NCI-H2196 treated with DMSO at 0.1 percent for 48 hours (cell line): Measurements from ENCODE around the gene UBE2E1.

Experiments
- DNase-seq: peaks from one replicate; lab custom pipeline; 2025; ENCODE audit not compliant: unreplicated experiment; lab: John Stamatoyannopoulos, UW

Gene UBE2E1

GRCh38 chr3:23805633-23806533 lies at the start of gene UBE2E1:
UBE2E1 (plus strand) TSS chr3:23805955; CDS start chr3:23807270, 1,315 bp downstream.
- DNase-seq = no peak

- DNase-seq = no peak
These were observed 49.4 kb upstream of the UBE2E1 start for GRCh38 chr3:23756206-23756840.

GRCh38 chr3:23758253-23758838 lies 47.4 kb upstream of the UBE2E1 start:
- no peak for DNase-seq

DNA sequence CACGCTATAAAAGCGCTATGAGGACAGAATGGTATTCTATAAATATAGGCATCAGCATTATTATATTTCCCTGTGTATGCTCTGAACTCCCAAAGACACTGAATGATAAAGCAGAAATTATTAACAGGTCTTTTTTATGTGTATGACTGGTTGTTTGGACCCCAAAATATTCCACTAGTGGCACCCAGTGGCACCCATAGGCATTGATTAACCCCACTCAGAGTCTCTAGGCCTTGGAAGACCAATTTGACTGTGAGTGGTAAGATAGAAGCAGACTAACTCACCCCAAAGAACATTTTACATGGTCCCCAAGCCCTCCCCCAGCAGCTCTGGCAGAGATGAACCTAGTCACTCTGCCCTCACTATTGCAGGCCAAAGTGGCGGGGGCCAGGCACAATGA lies 45.4 kb upstream of the UBE2E1 start:
- DNase-seq = no peak

- DNase-seq = no peak
These were observed 44.8 kb upstream of the UBE2E1 start for GRCh38 chr3:23760871-23761373.

- no peak for DNase-seq
These were observed 44.3 kb upstream of the UBE2E1 start for GRCh38 chr3:23761440-23761896.

DNA sequence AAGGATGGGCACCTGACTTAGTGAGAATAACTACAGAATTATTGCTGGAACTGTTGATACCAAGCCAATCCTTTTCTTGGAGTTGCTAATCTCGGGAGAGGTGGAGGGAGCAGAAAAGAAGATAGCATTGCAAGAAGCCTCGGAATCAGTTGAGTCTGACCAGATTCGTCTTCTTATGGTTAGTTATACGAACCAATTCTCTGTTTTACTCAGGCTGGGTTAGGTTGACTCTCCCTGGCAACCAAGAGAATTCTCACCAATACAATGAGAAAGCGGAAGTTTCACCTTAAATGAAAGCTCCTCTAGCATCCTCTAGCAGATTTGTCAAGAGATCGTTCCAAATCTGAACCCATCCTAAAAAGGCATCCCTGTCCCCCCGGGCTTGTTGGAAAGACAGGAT lies 43.5 kb upstream of the UBE2E1 start:
- DNase-seq = no peak

GRCh38 chr3:23762759-23763477 lies 42.8 kb upstream of the UBE2E1 start:
- DNase-seq = no peak

DNA sequence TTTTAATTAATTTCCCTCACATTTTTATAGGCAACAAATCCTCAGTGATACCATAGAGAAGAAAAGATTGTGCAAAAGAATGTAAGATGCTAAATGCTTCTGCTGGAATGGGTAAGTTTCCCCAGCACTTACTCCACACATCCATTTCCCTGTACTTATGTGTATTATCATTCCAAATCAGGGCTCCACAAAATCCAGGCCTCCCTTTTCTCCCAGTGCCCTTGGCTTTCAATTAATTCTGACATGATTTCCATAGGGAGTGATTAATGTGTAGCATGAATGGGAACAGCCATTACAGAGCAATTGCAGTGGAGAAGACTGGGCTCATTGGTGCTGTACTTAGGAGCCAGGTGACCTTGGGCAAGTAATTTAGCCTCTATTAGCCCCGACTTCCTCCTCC lies 41.3 kb upstream of the UBE2E1 start:
- no peak for DNase-seq

GRCh38 chr3:23767546-23767945 lies 38.2 kb upstream of the UBE2E1 start:
- no peak for DNase-seq

DNA sequence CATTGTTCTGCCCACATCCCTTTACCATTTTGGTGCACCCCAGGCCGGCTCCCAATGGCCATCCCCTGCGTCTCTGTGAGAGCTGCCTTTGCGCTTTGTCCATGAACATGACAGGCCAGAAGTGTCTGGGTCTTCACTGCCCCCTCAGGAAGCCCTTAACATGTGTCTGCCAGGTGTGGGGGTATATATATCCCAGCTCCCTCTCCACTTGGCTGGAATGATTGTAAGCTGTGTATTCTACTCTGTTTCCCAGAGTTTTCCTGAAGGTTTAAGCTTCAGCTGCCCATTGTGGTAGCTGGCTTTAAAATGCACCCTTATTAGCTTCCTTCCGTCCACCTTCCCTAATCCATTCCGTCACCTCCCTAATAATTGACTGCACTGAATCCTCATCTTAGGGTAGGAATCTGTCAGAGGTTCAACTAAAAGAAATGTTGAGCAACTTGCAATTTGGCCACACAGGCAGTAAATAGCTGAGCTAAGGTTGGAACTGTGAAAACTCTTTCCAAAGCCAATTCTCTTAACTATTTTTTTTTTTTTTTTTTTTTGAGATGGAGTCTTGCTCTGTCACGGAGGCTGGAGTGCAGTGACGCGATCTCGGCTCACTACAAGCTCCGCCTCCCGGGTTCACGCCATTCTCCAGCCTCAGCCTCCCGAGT lies 30.4 kb upstream of the UBE2E1 start:
- DNase-seq = no peak

DNA sequence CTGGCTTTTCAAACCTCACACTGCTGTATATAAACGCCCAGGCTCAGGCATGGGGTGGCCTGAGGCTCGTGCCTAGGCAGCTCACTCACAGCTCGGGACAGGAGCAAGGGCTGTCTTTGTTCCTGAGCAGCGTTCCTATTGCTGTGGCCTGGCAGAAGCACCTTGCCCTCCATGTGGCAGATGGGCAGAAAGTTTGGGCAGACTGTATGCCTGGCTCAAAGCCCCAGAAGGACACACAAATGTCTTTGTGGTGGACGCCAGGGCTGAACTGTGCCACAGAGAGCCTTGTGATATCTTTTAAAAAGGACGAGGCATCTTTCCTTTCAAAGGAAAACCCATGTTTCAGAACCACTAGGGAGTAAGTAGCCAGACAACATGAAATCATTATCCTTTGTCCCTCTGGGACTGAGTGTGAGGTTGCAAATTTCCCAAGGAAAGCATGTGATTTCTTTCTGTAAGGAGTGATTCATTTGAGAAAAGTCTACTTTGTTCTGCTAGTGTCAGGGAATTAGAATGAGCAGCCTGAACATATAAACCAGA lies 29.3 kb upstream of the UBE2E1 start:
- no peak for DNase-seq

DNA sequence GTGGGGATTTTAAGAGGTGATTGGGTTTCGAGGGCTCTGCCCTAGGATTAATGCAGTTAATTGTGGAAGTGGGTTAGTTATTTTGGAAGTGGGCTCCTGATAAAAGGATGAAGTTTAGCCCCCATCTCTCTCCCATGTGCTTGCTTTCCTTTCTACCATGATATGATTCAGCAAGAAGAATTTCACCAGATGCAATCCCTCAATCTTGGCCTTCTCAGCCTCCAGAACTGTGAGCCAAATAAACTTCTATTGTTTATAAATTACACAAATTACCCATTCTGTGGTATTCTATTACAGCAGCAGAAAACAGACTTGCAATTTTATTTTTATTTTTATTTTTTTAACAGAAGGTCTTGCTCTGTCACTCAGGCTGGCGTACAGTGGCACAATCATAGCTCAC lies 27.3 kb upstream of the UBE2E1 start:
- DNase-seq = no peak

DNA sequence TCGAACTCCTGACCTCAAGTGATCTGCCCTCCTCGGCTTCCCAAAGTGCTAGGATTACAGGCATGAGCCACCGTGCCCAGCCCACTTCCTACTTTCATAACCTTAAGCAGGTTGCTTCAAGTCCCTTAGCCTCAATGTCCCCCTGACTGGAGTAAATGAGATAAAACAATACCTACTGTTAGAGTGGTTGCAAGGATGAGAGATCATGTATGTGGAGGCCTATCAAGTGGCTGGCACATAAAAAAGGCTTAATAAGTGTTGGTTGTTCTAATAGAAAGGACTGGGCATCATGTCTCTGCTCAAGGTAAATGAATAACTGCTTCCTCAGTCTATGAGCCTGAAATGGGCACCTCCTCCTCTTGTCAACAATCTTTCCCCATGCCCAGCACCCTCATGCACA lies 25.9 kb upstream of the UBE2E1 start:
- DNase-seq = no peak

DNA sequence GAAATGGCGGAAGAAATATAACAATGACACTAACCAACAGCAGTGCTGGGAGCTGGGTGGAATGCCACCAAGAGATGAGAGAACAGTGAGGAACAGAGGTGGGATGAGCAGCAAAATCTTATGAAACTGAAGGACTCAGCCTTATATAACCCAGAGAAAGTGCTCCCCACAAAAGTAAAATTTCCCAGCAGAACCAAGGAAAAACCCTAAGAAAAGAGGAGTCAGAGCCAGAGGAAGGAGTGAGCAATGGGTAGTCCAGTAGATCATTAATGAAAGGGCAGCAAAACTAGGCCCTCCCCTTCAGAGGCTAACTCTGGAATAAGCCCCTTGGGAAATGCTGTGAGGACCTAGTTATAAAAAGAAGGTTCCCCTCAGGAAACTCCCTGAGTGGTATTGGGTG lies 24.7 kb upstream of the UBE2E1 start:
- DNase-seq = no peak

GRCh38 chr3:23781871-23782270 lies 23.9 kb upstream of the UBE2E1 start:
- no peak for DNase-seq

GRCh38 chr3:23785097-23785645 lies 20.6 kb upstream of the UBE2E1 start:
- DNase-seq = no peak

DNA sequence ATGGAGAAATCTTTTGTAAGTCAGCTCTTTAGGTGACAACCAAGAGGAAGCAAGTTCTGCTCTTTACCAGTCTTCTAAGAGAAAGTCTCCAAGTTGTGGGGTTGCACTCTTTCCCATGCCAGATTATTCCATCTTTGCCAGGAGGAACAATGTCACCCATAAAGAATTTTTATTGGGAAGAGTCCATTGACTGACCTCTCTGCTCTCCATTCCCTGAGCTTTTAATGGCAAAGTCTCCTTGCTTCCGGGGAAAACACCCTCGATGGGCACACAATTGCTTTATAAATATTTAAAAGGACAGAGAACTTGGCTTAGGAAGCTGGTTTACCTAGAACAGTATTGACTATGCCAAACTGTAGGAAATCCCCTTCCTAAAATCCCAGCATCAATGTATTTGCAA lies 19.9 kb upstream of the UBE2E1 start:
- no peak for DNase-seq

GRCh38 chr3:23791678-23792077 lies 14.1 kb upstream of the UBE2E1 start:
- no peak for DNase-seq

- no peak for DNase-seq
These were observed 12.1 kb upstream of the UBE2E1 start for GRCh38 chr3:23793528-23794134.
